ENCODE results near the gene MYOF.

Gene MYOF

DNA sequence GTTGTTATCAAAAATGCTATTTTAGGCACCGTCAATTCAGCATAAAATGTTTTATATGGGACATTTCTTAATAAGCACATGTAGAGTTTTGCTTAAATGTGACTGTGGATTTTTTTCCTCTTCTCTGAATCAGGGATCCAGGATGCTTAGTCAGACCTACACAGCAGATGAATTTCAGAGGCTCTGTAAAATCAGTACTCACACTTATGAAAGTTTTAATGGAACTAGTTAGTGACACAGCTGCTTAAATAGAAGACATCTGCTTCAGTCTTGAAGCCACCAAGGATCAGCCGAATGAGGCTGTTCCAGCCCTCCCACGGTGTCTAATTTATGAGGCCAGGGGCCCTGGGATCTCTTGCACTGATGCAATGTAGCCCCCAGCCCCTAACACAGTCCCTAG is 136.0 kb downstream of the MYOF start:
- DNase-seq (ENCODE audit: low spot score) = no peak
- POLR2A ChIA-PET (ENCODE audit: low non-redundant PET) = no interaction called here
- CTCF ChIA-PET = interaction anchor here (0.6 kb wide), 1 partner anchor 10 kb away, joined by 3 read pairs; no protein-coding TSS in a partner anchor
- H3K27ac ChIP-seq = no peak overlapping the region
- TF ChIP-seq, protein P1, sequence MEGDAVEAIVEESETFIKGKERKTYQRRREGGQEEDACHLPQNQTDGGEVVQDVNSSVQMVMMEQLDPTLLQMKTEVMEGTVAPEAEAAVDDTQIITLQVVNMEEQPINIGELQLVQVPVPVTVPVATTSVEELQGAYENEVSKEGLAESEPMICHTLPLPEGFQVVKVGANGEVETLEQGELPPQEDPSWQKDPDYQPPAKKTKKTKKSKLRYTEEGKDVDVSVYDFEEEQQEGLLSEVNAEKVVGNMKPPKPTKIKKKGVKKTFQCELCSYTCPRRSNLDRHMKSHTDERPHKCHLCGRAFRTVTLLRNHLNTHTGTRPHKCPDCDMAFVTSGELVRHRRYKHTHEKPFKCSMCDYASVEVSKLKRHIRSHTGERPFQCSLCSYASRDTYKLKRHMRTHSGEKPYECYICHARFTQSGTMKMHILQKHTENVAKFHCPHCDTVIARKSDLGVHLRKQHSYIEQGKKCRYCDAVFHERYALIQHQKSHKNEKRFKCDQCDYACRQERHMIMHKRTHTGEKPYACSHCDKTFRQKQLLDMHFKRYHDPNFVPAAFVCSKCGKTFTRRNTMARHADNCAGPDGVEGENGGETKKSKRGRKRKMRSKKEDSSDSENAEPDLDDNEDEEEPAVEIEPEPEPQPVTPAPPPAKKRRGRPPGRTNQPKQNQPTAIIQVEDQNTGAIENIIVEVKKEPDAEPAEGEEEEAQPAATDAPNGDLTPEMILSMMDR (conservative IDR thresholded peaks at IDR 0.05; ENCODE audit: low read depth) = no peak

DNA sequence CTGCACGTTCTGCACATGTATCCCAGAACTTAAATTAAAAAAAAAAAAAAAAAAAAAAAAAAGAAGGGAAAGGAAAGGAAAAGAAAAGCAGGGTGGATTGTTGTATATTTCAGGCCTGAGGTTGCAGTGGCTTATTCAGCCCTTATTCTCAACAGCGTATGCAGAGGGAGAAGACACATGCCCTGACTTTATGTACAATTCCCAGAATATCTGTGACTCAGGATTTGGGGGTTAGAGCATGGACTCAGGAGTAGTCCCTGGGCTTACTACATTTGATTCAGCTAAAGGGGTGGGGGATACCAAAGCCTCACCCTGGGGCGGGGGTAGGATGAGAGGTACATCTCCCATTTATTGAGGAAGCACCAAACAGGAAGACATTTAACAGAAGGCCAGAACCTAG is 137.4 kb downstream of the MYOF start:
- ChIA-PET POLR2A (ENCODE audit: low non-redundant PET) (no interaction called here), CTCF (interaction anchor here (0.7 to 0.8 kb wide), 2 partner anchors 74 to 308 kb away, joined by 3 read pairs; no protein-coding TSS in a partner anchor)
- no peak overlapping the region for H3K27ac ChIP-seq
- no peak for DNase-seq (ENCODE audit: low spot score)
- TF ChIP-seq, protein P1 (conservative IDR thresholded peaks at IDR 0.05; ENCODE audit: low read depth) = no peak

DNA sequence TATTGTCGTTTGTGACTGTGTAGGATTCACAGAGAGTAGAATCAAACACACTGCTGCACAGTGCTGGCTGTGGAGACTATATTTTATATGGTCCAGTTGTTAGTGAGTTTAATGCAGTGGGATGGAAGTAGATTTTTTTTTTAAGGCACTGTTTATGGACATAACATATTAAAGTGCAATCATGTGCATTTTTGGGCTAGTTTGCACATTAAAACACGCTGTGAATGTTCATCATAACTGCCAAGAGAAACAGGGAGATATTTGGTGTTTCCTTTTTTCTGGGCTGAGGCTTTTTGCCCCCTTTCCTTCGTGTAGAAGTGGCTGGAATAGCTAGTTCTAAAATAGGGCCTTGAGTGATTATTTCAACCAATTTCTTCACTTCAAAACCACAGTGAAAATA is 139.2 kb downstream of the MYOF start:
- ChIA-PET POLR2A (ENCODE audit: low non-redundant PET) (no interaction called here), CTCF (interaction anchor here (0.7 kb wide), 1 partner anchor 87 kb away, joined by 4 read pairs; no protein-coding TSS in a partner anchor)
- TF ChIP-seq, protein P1 (conservative IDR thresholded peaks at IDR 0.05; ENCODE audit: low read depth) = no peak
- H3K27ac ChIP-seq = no peak overlapping the region
- DNase-seq (ENCODE audit: low spot score) = no peak

DNA sequence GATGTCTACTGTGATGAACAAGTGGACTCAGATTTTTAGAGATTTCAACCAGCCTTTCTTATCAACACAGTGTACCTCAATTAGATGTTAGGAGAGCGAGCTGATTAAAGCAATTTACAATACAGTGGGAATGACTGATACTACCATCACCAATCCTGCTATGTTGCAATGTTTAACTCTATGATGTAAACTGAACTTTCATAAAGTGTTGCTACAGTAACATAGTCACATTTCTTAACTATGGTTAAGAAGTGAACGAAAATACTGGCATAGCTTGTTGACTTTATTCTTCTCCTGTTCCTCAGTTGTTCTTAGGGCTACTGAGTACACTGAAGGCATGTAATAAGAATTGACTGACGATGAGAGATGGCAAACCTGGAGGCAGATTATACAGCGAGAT is 139.8 kb downstream of the MYOF start:
- TF ChIP-seq, protein P1 (conservative IDR thresholded peaks at IDR 0.05; ENCODE audit: low read depth) = no peak
- ChIA-PET POLR2A (ENCODE audit: low non-redundant PET) (no interaction called here), CTCF (no interaction called here)
- no peak overlapping the region for H3K27ac ChIP-seq
- no peak for DNase-seq (ENCODE audit: low spot score)

DNA sequence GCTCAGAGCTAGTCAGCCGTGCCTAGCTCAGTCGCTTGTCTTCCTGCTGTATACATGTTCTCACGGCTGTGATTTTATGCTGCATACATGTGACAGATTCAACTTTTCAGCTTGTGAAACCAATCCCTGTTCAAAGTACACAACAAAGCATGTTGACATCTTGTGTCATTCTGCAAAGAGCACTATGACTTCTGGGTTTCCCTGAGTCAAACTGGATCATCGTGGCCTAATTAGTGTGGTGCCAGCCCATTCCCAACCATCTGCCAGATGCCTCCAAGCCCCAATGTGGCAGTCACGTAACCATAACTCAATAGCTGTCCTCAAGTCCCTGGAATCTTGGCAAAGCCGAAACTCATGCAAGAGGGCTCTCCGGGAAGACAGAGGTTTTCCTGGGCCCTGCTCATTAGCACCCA is 144.8 kb downstream of the MYOF start:
- CTCF ChIA-PET = interaction anchor here (0.8 to 1.1 kb wide), 2 partner anchors 15 to 317 kb away, joined by 3 to 9 read pairs; no protein-coding TSS in a partner anchor
- POLR2A ChIA-PET (ENCODE audit: low non-redundant PET) = no interaction called here
- H3K27ac ChIP-seq = no peak overlapping the region
- TF ChIP-seq, protein P1 (conservative IDR thresholded peaks at IDR 0.05; ENCODE audit: low read depth) = no peak
- no peak for DNase-seq (ENCODE audit: low spot score)

DNA sequence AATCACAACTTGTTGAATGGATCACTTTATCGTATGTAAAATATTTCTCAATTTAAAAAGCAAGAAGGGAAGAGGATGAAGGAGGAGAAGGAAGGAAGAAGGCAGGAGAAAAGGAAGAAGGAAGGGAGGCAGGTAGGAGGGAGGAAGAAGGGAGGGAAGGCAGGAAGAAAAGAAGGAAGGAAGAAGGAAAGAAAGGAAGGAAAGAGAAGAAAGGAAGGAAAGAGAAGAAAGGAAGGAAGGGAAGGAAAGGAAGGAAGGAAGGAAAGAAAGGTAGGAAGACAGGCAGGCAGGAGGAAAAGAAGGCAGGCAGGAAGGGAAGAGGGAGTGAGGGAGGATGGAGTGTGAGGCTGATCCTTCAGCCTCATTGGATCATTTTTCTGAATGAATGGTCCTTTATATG is 145.5 kb downstream of the MYOF start:
- ChIA-PET POLR2A (ENCODE audit: low non-redundant PET) (no interaction called here), CTCF (interaction anchor here (0.8 to 1.1 kb wide), 2 partner anchors 16 to 317 kb away, joined by 3 to 9 read pairs; no protein-coding TSS in a partner anchor)
- H3K27ac ChIP-seq = no peak overlapping the region
- TF ChIP-seq, protein P1 (conservative IDR thresholded peaks at IDR 0.05; ENCODE audit: low read depth) = no peak
- no peak for DNase-seq (ENCODE audit: low spot score)
